A673 (cell line): ENCODE results near the gene PDE9A. TPM values are rescaled to one million over a fixed set of nuclear protein-coding genes. Genes with fewer than 3 reads are reported as not detected.

Source experiments
- BruUV-seq: library from RNA; stranded (reverse); fragments of 400-500 nt; replicated peaks from 2 replicates; lab custom pipeline; 2021; lab: Mats Ljungman, UMichigan
- CTCF ChIA-PET: fragments of 300-600 bp; sonication (Branson Sonifier 250); formaldehyde crosslinking; loops from one replicate; lab custom pipeline; 2022; ENCODE audit warnings: antibody characterized with exemption; lab: Charles Lee
- POLR2A ChIA-PET: fragments of 300-600 bp; sonication (Branson Sonifier 250); formaldehyde crosslinking; loops from one replicate; lab custom pipeline; 2022; ENCODE audit warnings: antibody characterized with exemption; ENCODE audit not compliant: low non-redundant PET; lab: Charles Lee
- DNase-seq: peaks from one replicate; pipeline ENCODE4 v3.0.0-alpha.2; 2015; ENCODE audit warnings: low spot score
- H3K27ac ChIP-seq: fragments of 200-600 bp; sonication (generic); 2 replicates; pipeline ENCODE4 v1.5.1; 2016; ENCODE audit warnings: mixed run types, low read depth, mild to moderate bottlenecking, mixed read lengths, antibody characterized with exemption, low read length; ENCODE audit not compliant: poor library complexity, severe bottlenecking
- H3K27me3 ChIP-seq: fragments of 200-600 bp; sonication (generic); replicated peaks from 2 replicates; pipeline ENCODE4 v1.6.1; 2017; ENCODE audit warnings: mixed run types, low read depth, mild to moderate bottlenecking, mixed read lengths, antibody characterized with exemption, low read length; ENCODE audit not compliant: insufficient read depth, poor library complexity
- H3K36me3 ChIP-seq: fragments of 200-600 bp; sonication (generic); 2 replicates; pipeline ENCODE4 v1.6.1; 2016; ENCODE audit warnings: mixed run types, mild to moderate bottlenecking, mixed read lengths, antibody characterized with exemption, low read length; ENCODE audit not compliant: insufficient read depth, poor library complexity, severe bottlenecking
- H3K4me1 ChIP-seq: fragments of 200-600 bp; sonication (generic); 2 replicates; pipeline ENCODE4 v1.6.1; 2017; ENCODE audit warnings: mixed run types, mild to moderate bottlenecking, mixed read lengths, antibody characterized with exemption, low read length; ENCODE audit not compliant: insufficient read depth, poor library complexity, severe bottlenecking
- H3K4me3 ChIP-seq: fragments of 200-600 bp; sonication (generic); 2 replicates; pipeline ENCODE4 v1.5.1; 2016; ENCODE audit warnings: low read depth, mixed run types, mild to moderate bottlenecking, mixed read lengths, low read length; ENCODE audit not compliant: poor library complexity, severe bottlenecking
- H3K9me3 ChIP-seq: fragments of 200-600 bp; sonication (generic); 2 replicates; pipeline ENCODE4 v1.6.1; 2016; ENCODE audit warnings: mixed run types, low read depth, mild to moderate bottlenecking, mixed read lengths, antibody characterized with exemption, low read length; ENCODE audit not compliant: poor library complexity, severe bottlenecking
- CTCF ChIP-seq: fragments of 300-800, 200-600 bp; sonication (generic); conservative IDR thresholded peaks from 2 replicates; pipeline ENCODE4 v1.5.1; 2017; ENCODE audit warnings: low read depth, mild to moderate bottlenecking, antibody characterized with exemption, low read length, moderate library complexity, mixed read lengths
- EZH2 ChIP-seq: fragments of 200-600 bp; sonication (generic); IDR thresholded peaks from 2 replicates; pipeline ENCODE4 v1.6.1; 2017; ENCODE audit warnings: borderline replicate concordance, low read depth, mild to moderate bottlenecking, mixed read lengths, antibody characterized with exemption, low read length; ENCODE audit not compliant: poor library complexity, severe bottlenecking
- intact Hi-C: fragments of 100-400 bp; cut with micrococcal nuclease; formaldehyde crosslinking; loops from one replicate; pipeline ENCODE4 v1.10.0; 2022; ENCODE audit not compliant: unreplicated experiment
- total RNA-seq: library from RNA; stranded (reverse); gene quantifications from 2 replicates; pipeline ENCODE4 v1.2.3, GENCODE V29; 2021

The PDE9A gene
- total RNA-seq, 1 experiment from 2014 or later = 14.3 TPM

GRCh38 chr21:42671778-42672593, 18.6 kb downstream of the PDE9A start:
- POLR2A ChIA-PET = no interaction called here
- no TSS peak for BruUV-seq
- TF ChIP-seq CTCF (no peak), EZH2 (no peak)
- Histone ChIP-seq H3K9me3 (no peaks in the 10 kb centered on the region), H3K4me3 (no peak overlapping the region), H3K27ac (peak overlapping the region; percentile 78), H3K27me3 (no peaks in the 10 kb centered on the region), H3K4me1 (peaks cover 76% of the 10 kb centered on the region), H3K36me3 (no peaks in the 10 kb centered on the region)
- no peak for DNase-seq
- CTCF ChIA-PET = no interaction called here
- intact Hi-C loops = no loop called here

GRCh38 chr21:42672699-42673458, 19.5 kb downstream of the PDE9A start:
- Histone ChIP-seq H3K4me3 (no peak overlapping the region), H3K4me1 (peaks cover 70% of the 10 kb centered on the region), H3K27ac (peak overlapping the region; percentile 78), H3K9me3 (no peaks in the 10 kb centered on the region), H3K36me3 (no peaks in the 10 kb centered on the region), H3K27me3 (no peaks in the 10 kb centered on the region)
- no TSS peak for BruUV-seq
- peak; percentile 90 for DNase-seq
- no peak for TF ChIP-seq CTCF
- no peak for TF ChIP-seq EZH2
- POLR2A ChIA-PET = no interaction called here
- CTCF ChIA-PET = no interaction called here
- intact Hi-C loops = no loop called here

GRCh38 chr21:42673633-42674328, 20.4 kb downstream of the PDE9A start:
- no TSS peak for BruUV-seq
- Histone ChIP-seq H3K36me3 (no peaks in the 10 kb centered on the region), H3K27me3 (no peaks in the 10 kb centered on the region), H3K9me3 (no peaks in the 10 kb centered on the region), H3K27ac (peak overlapping the region; percentile 78), H3K4me1 (peaks cover 64% of the 10 kb centered on the region), H3K4me3 (no peak overlapping the region)
- intact Hi-C loops = no loop called here
- no peak for DNase-seq
- TF ChIP-seq EZH2 (no peak), CTCF (no peak)
- POLR2A ChIA-PET = no interaction called here
- CTCF ChIA-PET = interaction anchor here (0.6 kb wide), 1 partner anchor 9 kb away, joined by 3 read pairs; no protein-coding TSS in a partner anchor
